A549 treated with Mapracorat at 1 μM for 4 hours (cell line): ENCODE data around the gene LRRIQ1. TPM values are rescaled to one million over a fixed set of nuclear protein-coding genes. Genes with fewer than 3 reads are reported as not detected.

Experiments
- total RNA-seq: library from RNA; stranded (reverse); fragments of 200-300 nt; extraction: Qiagen RNA extraction; gene quantifications from 5 replicates; pipeline ENCODE4 v1.2.3, GENCODE V29; 2022

Gene LRRIQ1, protein sequence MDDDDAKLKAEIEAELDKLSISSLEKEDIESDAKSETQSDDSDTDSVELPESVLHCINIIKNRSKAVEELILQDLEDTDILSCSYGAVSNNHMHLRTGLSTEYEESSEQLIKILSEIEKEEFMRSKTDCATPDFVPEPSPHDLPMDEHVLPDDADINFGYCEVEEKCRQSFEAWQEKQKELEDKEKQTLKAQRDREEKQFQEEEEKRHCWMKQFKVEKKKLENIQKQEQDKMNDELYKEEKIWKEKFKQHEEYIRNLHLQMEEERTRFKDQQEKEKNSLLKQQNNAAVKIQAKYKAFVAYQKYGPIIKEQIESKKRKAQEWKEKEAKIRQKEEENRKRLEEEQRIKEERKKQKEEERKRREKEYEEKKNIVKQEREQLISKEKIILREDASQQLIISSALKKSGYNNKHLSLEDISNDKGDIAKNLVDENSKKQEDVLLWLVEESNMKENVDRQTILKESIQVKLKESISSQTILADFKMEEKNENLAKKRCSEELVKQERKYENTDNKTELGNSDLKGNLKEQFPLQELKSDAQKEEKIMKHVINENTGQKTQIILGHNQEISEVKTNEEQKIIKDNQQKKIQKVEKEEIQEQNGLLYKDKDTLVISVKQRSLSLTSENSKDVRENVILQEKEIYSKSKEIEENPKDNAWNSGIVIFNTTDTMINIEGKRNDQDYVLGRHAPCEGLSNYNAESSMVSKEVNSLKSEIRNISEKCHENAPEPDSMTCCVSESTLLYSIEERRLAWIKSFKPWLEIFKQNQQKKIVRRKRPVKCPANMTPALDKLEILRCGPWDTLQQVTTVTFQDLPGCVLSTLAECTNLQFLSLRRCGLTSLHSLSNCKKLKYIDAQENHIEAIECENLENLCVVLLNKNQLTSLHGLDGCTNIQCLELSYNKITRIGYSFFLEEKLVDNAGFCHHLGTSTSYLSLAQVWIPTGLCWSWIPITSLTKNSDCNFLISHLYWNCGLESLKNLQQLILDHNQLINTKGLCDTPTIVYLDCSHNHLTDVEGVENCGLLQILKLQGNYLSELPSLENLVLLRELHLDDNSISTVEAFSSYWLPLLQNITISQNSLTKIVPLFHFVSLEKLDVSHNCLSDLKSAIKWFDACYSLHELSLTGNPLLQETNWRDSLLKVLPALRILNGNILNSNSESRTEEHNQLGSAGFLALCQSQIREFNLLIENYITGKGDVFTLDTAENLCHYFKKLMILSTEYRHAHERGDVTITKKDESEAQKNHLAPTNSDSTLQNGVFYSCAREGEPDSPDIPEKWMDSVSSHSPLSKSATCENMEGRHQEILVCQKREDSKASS (N-terminal part only)
- total RNA-seq = 0.42 to 0.82 TPM (median 0.62 TPM) in 5 replicates

GRCh38 chr12:85036234-85036707 is at the start of gene LRRIQ1, which contains the start of gene TSPAN19:
LRRIQ1 (plus strand) TSS chr12:85036351; CDS start chr12:85038177, 1,826 bp downstream.
TSPAN19 (minus strand) TSS chr12:85036277; CDS start chr12:85029946, 6,331 bp downstream.

GRCh38 chr12:85280165-85280983 is 244.2 kb downstream of the LRRIQ1 start, which contains the start of gene ALX1:
ALX1 (plus strand) TSS chr12:85280220; CDS start chr12:85280262, 42 bp downstream.

Other genes with a start within 250 kb of the LRRIQ1 start
- 3.6 to 5.4 TPM (median 3.8 TPM) in 5 replicates for gene SLC6A15, start 123.6 kb upstream of the LRRIQ1 start, total RNA-seq
- not detected in 5 replicates for gene TSPAN19, start 74 bp upstream of the LRRIQ1 start, total RNA-seq
- 4.1 to 5.1 TPM (median 4.8 TPM) in 5 replicates for gene ALX1, start 243.9 kb downstream of the LRRIQ1 start, total RNA-seq